ENCODE results near the gene MYO1F.

The MYO1F gene

GRCh38 chr19:8489561-8490394 is 87.5 kb downstream of the MYO1F start:
- no peak for DNase-seq

- DNase-seq = no peak
Measured at GRCh38 chr19:8488365-8488764, 88.9 kb downstream of the MYO1F start.

- DNase-seq = no peak
Measured at GRCh38 chr19:8487137-8487851, 89.9 kb downstream of the MYO1F start.

- no peak for DNase-seq
Measured at GRCh38 chr19:8486661-8487136, 90.5 kb downstream of the MYO1F start.

GRCh38 chr19:8485561-8486371 is 91.5 kb downstream of the MYO1F start:
- no peak for DNase-seq

- no peak for DNase-seq
Measured at GRCh38 chr19:8484331-8484894, 92.8 kb downstream of the MYO1F start.

GRCh38 chr19:8483165-8483564 is 94.1 kb downstream of the MYO1F start:
- DNase-seq = no peak

- no peak for DNase-seq
Measured at GRCh38 chr19:8482696-8483095, 94.5 kb downstream of the MYO1F start.

- no peak for DNase-seq
Measured at GRCh38 chr19:8481616-8482015, 95.6 kb downstream of the MYO1F start.

- DNase-seq = no peak
Measured at GRCh38 chr19:8481201-8481600, 96.0 kb downstream of the MYO1F start.

- DNase-seq = no peak
Measured at GRCh38 chr19:8478598-8478997, 98.6 kb downstream of the MYO1F start.

- DNase-seq = no peak
Measured at GRCh38 chr19:8477889-8478288, 99.4 kb downstream of the MYO1F start.

- no peak for DNase-seq
Measured at GRCh38 chr19:8476524-8476923, 100.7 kb downstream of the MYO1F start.

GRCh38 chr19:8475005-8475404 is 102.2 kb downstream of the MYO1F start:
- DNase-seq = no peak

GRCh38 chr19:8473648-8474476 is 103.4 kb downstream of the MYO1F start:
- DNase-seq = no peak
